HEK293 (cell line): Measurements from ENCODE around the gene TEX36.

Experiments used
- HOXA7 ChIP-seq: sonication (generic); formaldehyde crosslinking; IDR thresholded peaks from 2 replicates; pipeline ENCODE4 v1.8.1; 2022; ENCODE audit warnings: missing genetic modification reagents, borderline replicate concordance
- OVOL3 ChIP-seq: fragments of 450-650 bp; formaldehyde crosslinking; IDR thresholded peaks from 2 replicates; pipeline ENCODE4 v1.5.1; 2016; ENCODE audit warnings: missing biosample characterization, missing genetic modification characterization
- SCRT1 ChIP-seq: fragments of 450-650 bp; formaldehyde crosslinking; IDR thresholded peaks from 2 replicates; pipeline ENCODE4 v1.5.1; 2016; ENCODE audit warnings: missing biosample characterization, missing genetic modification characterization, borderline replicate concordance
- TCF7L2 ChIP-seq: IDR thresholded peaks from 2 replicates; pipeline ENCODE4 v1.6.1; 2011; ENCODE audit warnings: low read depth, mild to moderate bottlenecking, inconsistent platforms, low read length, moderate library complexity, borderline replicate concordance
- TRIM28 ChIP-seq: IDR thresholded peaks from 2 replicates; pipeline ENCODE4 v1.6.1; 2011; ENCODE audit warnings: low read length, control low read depth, borderline replicate concordance
- ZNF16 ChIP-seq: fragments of 450-650 bp; formaldehyde crosslinking; IDR thresholded peaks from 2 replicates; pipeline ENCODE4 v1.5.1; 2016; ENCODE audit warnings: low read depth, missing biosample characterization, missing genetic modification characterization
- ZNF202 ChIP-seq: fragments of 450-650 bp; formaldehyde crosslinking; IDR thresholded peaks from 2 replicates; pipeline ENCODE4 v1.5.1; 2016; ENCODE audit warnings: missing biosample characterization, missing genetic modification characterization, borderline replicate concordance
- ZNF266 ChIP-seq: fragments of 450-650 bp; formaldehyde crosslinking; IDR thresholded peaks from 2 replicates; pipeline ENCODE4 v1.5.1; 2016; ENCODE audit warnings: missing biosample characterization, missing genetic modification characterization, low read depth
- ZNF311 ChIP-seq: fragments of 450-650 bp; formaldehyde crosslinking; IDR thresholded peaks from 2 replicates; pipeline ENCODE4 v1.5.1; 2017; ENCODE audit warnings: missing biosample characterization, missing genetic modification characterization, borderline replicate concordance
- ZNF404 ChIP-seq: fragments of 450-650 bp; formaldehyde crosslinking; IDR thresholded peaks from 2 replicates; pipeline ENCODE4 v1.5.1; 2017; ENCODE audit warnings: missing biosample characterization, missing genetic modification characterization
- ZNF423 ChIP-seq: fragments of 450-650 bp; formaldehyde crosslinking; IDR thresholded peaks from 2 replicates; pipeline ENCODE4 v1.5.1; 2016; ENCODE audit warnings: missing biosample characterization, missing genetic modification characterization
- ZNF514 ChIP-seq: fragments of 450-650 bp; formaldehyde crosslinking; IDR thresholded peaks from 2 replicates; pipeline ENCODE4 v1.5.1; 2016; ENCODE audit warnings: missing biosample characterization, missing genetic modification characterization
- ZNF530 ChIP-seq: fragments of 450-650 bp; formaldehyde crosslinking; IDR thresholded peaks from 2 replicates; pipeline ENCODE4 v1.5.1; 2016; ENCODE audit warnings: low read depth, missing biosample characterization, missing genetic modification characterization
- ZNF660 ChIP-seq: fragments of 450-650 bp; IDR thresholded peaks from 2 replicates; pipeline ENCODE4 v1.5.1; 2018; ENCODE audit warnings: missing biosample characterization, mild to moderate bottlenecking, missing genetic modification characterization
- ZNF677 ChIP-seq: fragments of 450-650 bp; IDR thresholded peaks from 2 replicates; pipeline ENCODE4 v1.5.0; 2018; ENCODE audit warnings: missing biosample characterization, mild to moderate bottlenecking, missing genetic modification characterization, moderate library complexity
- TF ChIP-seq, protein P1 (sequence below): fragments of 450-650 bp; formaldehyde crosslinking; IDR thresholded peaks from 2 replicates; pipeline ENCODE4 v1.5.1; 2016; ENCODE audit warnings: missing biosample characterization, missing genetic modification characterization
- TF ChIP-seq, protein P2 (sequence below): fragments of 450-650 bp; formaldehyde crosslinking; IDR thresholded peaks from 2 replicates; pipeline ENCODE4 v1.5.1; 2016; ENCODE audit warnings: missing biosample characterization, missing genetic modification characterization, borderline replicate concordance
- TF ChIP-seq, protein P3 (sequence below): fragments of 450-650 bp; formaldehyde crosslinking; IDR thresholded peaks from 2 replicates; pipeline ENCODE4 v1.5.1; 2016; ENCODE audit warnings: missing biosample characterization, missing genetic modification characterization
- TF ChIP-seq, protein P4 (sequence below): fragments of 450-650 bp; formaldehyde crosslinking; IDR thresholded peaks from 2 replicates; pipeline ENCODE4 v1.5.1; 2016; ENCODE audit warnings: missing biosample characterization, missing genetic modification characterization
- TF ChIP-seq, protein P5 (sequence below): fragments of 450-650 bp; formaldehyde crosslinking; IDR thresholded peaks from 2 replicates; pipeline ENCODE4 v1.5.1; 2016; ENCODE audit warnings: missing biosample characterization, missing genetic modification characterization
- TF ChIP-seq, protein P6 (sequence below): fragments of 450-650 bp; IDR thresholded peaks from 2 replicates; pipeline ENCODE4 v1.5.1; 2018; ENCODE audit warnings: missing biosample characterization, mild to moderate bottlenecking, missing genetic modification characterization
- TF ChIP-seq, protein P7 (sequence below): fragments of 450-650 bp; formaldehyde crosslinking; IDR thresholded peaks from 2 replicates; pipeline ENCODE4 v1.5.1; 2016; ENCODE audit warnings: missing biosample characterization, missing genetic modification characterization
- TF ChIP-seq, protein P8 (sequence below): IDR thresholded peaks from 2 replicates; pipeline ENCODE4 v1.6.1; 2011; ENCODE audit warnings: mild to moderate bottlenecking, low read depth, low read length, borderline replicate concordance

Gene TEX36

DNA sequence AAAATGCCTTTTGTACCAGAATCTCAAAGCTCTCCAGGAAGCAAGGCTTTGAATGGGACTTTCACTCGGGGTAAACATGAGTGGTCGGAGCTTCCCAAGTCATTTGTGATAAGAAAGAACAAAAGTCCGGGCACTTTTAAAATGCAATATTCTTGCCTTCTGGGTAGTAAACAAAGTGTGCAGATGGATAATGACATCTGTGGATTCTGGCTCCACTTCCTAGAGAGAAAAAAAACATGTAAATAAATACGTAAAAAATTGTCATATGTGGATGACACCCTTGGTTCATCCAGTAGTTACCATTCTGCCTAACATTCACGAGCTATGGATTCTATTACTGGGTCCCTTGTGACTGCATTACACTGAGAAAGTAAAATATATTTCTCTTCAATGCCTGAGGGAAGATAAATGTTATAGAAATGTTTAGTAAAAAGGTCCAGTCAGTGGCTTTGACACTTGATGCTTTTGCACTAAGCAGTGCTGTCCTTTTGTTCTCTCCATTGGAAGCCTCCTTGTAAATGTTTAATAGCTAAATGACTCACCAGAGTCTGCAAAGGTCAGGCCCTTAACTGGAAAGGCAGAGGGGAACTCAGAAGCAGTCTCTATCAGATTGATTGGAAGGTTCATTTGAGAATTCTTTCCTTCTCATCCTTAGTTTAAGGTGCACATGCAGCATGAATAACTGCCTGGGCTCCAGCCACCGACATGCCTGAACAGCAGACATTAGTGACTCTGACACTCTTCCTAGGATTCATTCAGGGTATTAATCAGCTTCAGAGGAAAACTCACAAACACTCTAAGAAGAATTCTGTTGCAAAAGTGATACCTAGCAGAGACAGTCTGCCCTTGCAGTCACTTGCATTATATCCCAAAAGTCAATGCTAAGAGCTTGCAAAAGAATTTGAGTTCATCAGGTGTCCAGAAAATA lies 24.8 kb upstream of the TEX36 start (continued):
- TF ChIP-seq, protein P1, sequence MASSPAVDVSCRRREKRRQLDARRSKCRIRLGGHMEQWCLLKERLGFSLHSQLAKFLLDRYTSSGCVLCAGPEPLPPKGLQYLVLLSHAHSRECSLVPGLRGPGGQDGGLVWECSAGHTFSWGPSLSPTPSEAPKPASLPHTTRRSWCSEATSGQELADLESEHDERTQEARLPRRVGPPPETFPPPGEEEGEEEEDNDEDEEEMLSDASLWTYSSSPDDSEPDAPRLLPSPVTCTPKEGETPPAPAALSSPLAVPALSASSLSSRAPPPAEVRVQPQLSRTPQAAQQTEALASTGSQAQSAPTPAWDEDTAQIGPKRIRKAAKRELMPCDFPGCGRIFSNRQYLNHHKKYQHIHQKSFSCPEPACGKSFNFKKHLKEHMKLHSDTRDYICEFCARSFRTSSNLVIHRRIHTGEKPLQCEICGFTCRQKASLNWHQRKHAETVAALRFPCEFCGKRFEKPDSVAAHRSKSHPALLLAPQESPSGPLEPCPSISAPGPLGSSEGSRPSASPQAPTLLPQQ (tag by site-specific recombination), result no peak
- TF ChIP-seq, protein P2, sequence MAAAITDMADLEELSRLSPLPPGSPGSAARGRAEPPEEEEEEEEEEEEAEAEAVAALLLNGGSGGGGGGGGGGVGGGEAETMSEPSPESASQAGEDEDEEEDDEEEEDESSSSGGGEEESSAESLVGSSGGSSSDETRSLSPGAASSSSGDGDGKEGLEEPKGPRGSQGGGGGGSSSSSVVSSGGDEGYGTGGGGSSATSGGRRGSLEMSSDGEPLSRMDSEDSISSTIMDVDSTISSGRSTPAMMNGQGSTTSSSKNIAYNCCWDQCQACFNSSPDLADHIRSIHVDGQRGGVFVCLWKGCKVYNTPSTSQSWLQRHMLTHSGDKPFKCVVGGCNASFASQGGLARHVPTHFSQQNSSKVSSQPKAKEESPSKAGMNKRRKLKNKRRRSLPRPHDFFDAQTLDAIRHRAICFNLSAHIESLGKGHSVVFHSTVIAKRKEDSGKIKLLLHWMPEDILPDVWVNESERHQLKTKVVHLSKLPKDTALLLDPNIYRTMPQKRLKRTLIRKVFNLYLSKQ (tag by site-specific recombination), result no peak
- peak; percentile 72 for TF ChIP-seq TRIM28
- TF ChIP-seq ZNF660 (tag by site-specific recombination), result peak; percentile 55; the same call in 1 of the 2 replicates
- TF ChIP-seq TCF7L2, result peak; percentile 79; the same call in 1 of the 2 replicates
- TF ChIP-seq, protein P3, sequence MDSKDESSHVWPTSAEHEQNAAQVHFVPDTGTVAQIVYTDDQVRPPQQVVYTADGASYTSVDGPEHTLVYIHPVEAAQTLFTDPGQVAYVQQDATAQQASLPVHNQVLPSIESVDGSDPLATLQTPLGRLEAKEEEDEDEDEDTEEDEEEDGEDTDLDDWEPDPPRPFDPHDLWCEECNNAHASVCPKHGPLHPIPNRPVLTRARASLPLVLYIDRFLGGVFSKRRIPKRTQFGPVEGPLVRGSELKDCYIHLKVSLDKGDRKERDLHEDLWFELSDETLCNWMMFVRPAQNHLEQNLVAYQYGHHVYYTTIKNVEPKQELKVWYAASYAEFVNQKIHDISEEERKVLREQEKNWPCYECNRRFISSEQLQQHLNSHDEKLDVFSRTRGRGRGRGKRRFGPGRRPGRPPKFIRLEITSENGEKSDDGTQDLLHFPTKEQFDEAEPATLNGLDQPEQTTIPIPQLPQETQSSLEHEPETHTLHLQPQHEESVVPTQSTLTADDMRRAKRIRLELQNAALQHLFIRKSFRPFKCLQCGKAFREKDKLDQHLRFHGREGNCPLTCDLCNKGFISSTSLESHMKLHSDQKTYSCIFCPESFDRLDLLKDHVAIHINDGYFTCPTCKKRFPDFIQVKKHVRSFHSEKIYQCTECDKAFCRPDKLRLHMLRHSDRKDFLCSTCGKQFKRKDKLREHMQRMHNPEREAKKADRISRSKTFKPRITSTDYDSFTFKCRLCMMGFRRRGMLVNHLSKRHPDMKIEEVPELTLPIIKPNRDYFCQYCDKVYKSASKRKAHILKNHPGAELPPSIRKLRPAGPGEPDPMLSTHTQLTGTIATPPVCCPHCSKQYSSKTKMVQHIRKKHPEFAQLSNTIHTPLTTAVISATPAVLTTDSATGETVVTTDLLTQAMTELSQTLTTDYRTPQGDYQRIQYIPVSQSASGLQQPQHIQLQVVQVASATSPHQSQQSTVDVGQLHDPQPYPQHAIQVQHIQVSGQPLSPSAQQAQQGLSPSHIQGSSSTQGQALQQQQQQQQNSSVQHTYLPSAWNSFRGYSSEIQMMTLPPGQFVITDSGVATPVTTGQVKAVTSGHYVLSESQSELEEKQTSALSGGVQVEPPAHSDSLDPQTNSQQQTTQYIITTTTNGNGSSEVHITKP, result peak; percentile 40
- TF ChIP-seq, protein P4, sequence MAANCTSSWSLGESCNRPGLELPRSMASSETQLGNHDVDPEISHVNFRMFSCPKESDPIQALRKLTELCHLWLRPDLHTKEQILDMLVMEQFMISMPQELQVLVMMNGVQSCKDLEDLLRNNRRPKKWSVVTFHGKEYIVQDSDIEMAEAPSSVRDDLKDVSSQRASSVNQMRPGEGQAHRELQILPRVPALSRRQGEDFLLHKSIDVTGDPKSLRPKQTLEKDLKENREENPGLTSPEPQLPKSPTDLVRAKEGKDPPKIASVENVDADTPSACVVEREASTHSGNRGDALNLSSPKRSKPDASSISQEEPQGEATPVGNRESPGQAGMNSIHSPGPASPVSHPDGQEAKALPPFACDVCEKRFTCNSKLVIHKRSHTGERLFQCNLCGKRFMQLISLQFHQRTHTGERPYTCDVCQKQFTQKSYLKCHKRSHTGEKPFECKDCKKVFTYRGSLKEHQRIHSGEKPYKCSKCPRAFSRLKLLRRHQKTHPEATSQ (tag by site-specific recombination), result no peak
- TF ChIP-seq, protein P5, sequence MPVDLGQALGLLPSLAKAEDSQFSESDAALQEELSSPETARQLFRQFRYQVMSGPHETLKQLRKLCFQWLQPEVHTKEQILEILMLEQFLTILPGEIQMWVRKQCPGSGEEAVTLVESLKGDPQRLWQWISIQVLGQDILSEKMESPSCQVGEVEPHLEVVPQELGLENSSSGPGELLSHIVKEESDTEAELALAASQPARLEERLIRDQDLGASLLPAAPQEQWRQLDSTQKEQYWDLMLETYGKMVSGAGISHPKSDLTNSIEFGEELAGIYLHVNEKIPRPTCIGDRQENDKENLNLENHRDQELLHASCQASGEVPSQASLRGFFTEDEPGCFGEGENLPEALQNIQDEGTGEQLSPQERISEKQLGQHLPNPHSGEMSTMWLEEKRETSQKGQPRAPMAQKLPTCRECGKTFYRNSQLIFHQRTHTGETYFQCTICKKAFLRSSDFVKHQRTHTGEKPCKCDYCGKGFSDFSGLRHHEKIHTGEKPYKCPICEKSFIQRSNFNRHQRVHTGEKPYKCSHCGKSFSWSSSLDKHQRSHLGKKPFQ (tag by site-specific recombination), result no peak
- no peak for TF ChIP-seq ZNF266 (tag by site-specific recombination)
- TF ChIP-seq, protein P6, sequence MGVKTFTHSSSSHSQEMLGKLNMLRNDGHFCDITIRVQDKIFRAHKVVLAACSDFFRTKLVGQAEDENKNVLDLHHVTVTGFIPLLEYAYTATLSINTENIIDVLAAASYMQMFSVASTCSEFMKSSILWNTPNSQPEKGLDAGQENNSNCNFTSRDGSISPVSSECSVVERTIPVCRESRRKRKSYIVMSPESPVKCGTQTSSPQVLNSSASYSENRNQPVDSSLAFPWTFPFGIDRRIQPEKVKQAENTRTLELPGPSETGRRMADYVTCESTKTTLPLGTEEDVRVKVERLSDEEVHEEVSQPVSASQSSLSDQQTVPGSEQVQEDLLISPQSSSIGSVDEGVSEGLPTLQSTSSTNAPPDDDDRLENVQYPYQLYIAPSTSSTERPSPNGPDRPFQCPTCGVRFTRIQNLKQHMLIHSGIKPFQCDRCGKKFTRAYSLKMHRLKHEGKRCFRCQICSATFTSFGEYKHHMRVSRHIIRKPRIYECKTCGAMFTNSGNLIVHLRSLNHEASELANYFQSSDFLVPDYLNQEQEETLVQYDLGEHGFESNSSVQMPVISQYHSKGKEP (tag by site-specific recombination), result peak; percentile 30; the same call in 1 of the 2 replicates
- no peak for TF ChIP-seq ZNF423
- no peak for TF ChIP-seq ZNF530
- TF ChIP-seq, protein P7, sequence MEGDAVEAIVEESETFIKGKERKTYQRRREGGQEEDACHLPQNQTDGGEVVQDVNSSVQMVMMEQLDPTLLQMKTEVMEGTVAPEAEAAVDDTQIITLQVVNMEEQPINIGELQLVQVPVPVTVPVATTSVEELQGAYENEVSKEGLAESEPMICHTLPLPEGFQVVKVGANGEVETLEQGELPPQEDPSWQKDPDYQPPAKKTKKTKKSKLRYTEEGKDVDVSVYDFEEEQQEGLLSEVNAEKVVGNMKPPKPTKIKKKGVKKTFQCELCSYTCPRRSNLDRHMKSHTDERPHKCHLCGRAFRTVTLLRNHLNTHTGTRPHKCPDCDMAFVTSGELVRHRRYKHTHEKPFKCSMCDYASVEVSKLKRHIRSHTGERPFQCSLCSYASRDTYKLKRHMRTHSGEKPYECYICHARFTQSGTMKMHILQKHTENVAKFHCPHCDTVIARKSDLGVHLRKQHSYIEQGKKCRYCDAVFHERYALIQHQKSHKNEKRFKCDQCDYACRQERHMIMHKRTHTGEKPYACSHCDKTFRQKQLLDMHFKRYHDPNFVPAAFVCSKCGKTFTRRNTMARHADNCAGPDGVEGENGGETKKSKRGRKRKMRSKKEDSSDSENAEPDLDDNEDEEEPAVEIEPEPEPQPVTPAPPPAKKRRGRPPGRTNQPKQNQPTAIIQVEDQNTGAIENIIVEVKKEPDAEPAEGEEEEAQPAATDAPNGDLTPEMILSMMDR (tag by site-specific recombination), result no peak
- TF ChIP-seq HOXA7 (CRISPR knock-in tag), result no peak
- TF ChIP-seq ZNF202 (tag by site-specific recombination), result no peak
- TF ChIP-seq SCRT1, result no peak
- TF ChIP-seq ZNF677 (tag by site-specific recombination), result no peak
- TF ChIP-seq ZNF16 (tag by site-specific recombination), result no peak
- peak; percentile 58; the same call in 1 of the 2 replicates for TF ChIP-seq OVOL3 (tag by site-specific recombination)
- TF ChIP-seq ZNF311 (tag by site-specific recombination), result no peak
- no peak for TF ChIP-seq ZNF404 (tag by site-specific recombination)
- no peak for TF ChIP-seq ZNF514 (tag by site-specific recombination)
- TF ChIP-seq, protein P8, sequence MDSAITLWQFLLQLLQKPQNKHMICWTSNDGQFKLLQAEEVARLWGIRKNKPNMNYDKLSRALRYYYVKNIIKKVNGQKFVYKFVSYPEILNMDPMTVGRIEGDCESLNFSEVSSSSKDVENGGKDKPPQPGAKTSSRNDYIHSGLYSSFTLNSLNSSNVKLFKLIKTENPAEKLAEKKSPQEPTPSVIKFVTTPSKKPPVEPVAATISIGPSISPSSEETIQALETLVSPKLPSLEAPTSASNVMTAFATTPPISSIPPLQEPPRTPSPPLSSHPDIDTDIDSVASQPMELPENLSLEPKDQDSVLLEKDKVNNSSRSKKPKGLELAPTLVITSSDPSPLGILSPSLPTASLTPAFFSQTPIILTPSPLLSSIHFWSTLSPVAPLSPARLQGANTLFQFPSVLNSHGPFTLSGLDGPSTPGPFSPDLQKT, result no peak
